GM18502 (cell line): ENCODE data around the gene FOXL3.

Source experiments
- ATAC-seq: cut with Tn5 transposase; IDR thresholded peaks from one replicate; pipeline ENCODE4 v1.9.1; 2021; ENCODE audit warnings: mild to moderate bottlenecking; ENCODE audit not compliant: unreplicated experiment, poor library complexity

The FOXL3 gene

DNA sequence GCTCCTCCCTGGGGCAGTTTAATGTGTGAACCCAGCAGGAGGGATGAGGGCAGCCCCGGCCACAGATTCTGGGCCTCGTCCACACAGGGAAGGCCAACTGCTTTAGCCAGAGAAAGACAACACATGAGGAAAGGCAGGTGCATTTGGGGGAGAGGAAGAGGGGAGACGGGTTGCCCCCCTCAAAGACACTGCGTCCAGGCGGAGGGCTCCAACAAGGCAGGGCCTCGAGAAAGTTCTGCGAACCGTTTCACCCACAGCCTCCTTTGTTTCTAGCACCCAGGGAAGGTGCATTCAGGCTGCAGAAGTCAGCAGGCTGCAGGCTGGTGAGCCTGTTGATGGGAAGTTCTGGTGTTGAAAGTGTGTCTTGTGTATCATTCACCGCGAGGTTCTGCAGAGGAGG lies 10.1 kb downstream of the FOXL3 start:
- no peak for ATAC-seq

DNA sequence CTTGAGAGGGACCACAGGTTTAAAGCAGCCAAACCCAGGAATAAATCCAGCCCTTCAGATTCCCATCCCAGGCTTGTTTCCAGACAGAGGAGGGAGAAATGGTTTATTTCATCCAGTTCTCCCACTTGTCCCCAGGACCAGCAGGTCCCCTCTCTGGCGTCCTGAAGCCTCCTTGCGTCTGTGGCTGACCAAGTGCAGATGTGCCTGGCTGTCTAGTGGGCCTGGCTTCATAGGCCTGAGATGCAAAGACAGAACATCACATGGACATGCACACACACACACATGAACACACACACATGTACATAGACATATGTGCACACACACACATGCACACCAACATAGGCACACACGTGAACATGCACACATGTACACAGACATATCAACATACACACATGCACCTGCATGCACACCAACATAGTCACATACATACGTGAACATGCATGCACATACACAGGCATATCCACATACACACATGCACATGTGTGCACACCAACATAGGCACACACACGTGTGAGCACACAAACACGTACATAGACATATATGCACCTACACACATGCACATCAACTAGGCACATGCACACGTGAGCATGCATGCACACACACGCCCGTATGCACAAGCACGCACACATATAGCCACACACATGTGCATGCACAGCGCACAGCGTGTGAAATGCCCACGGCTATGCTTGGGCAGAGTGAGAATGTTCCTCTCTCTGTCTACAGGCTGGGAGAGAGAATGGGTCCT lies 10.7 kb downstream of the FOXL3 start:
- ATAC-seq: no peak

DNA sequence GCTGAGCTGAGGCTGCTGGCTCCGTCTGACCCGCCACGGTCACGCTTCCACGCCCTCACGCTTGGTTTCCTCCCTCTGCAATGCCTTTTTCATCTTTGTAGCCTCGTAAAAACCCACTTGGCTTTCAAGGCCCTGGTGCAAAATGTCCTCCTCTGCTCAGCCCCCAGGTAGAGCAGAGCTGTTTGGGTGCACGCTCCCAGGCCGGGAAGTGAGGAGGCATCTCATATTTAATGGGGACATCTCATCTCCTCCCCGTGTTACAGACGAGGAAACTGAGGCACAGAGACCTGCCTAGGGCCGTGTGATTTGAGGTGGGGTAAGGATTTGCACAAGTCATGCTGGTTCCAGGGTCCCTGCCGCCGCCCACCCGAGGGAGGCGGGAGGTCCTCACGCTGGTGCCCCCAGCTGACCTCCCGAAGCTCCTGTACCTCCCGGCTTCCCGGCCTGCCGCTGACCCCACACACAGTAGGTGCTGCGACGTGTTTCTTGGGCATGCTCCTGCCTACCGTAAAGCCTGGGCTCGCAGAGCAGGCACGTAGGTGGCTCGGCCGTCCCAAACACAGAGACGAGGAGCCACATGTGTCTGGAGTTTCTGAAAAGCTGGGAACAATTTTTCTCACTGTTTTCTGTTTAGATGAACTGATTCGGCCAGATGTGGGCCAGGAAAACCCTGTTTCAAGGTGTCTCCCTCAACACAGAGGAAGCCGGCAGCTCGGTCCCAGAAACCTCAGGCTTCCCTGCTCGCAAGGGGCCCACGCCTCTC lies 11.5 kb downstream of the FOXL3 start:
- ATAC-seq: no peak

DNA sequence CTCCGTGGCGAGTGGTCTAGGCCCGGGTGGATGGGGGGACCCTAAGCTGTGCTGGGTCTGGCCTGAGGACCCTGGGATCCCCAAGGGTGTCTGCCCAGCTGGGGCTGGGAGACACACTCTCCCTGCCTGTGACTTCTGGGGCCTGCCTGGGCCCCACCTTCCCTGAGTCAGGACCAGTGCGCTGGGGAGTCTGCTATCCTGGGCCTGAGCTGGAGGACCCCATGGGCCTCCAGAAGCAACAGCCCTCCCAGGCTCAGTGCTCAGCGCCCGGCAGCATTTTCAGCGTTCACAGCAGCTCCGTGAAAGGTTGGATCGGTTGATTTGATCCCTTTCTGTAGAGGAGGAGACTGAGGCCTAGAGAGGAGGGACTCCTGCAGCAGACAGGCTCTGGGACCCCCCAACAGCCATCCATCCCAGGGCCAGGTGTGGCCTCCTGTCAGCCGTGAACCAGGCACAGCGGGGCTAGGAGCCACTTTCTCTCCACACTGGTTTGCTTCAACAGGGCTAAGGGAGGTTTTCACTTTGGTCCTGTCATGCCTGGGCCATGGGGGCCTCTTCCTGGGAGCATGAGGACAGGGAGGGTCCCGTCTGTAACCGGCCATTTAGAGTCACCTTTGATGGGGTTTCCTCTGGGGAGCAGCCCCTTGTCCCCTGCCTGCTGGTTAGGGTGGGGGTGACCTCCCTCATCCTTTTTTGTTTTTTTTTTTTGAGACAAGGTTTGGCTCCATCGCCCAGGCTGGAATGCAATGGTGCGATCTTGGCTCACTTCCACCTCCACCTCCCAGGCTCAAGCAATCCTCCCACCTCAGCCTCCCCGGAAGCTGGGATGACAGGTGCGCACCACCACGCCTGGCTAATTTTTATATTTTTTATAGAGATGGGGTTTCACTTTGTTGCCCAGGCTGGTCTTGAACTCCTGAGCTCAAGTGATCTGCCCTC lies 12.4 kb downstream of the FOXL3 start:
- no peak for ATAC-seq

DNA sequence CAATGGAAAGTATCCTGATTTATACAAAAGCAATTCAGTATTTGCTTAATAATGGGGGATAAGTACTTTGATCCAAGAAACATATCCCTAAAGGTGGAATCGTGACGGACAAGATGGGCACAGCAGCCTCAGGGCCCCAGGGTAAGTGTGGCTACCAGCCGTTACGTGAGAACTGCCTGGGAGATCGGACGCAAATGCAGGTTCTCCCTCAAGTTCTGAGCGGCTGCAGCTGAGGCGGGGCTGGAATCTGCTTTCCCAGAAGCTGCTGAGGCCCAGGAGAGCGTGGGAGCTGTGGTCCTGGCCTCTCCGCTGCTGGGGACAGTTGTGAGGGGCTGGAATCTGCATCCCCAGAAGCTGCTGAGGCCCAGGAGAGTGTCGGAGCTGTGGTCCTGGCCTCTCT lies 13.5 kb downstream of the FOXL3 start:
- no peak for ATAC-seq

DNA sequence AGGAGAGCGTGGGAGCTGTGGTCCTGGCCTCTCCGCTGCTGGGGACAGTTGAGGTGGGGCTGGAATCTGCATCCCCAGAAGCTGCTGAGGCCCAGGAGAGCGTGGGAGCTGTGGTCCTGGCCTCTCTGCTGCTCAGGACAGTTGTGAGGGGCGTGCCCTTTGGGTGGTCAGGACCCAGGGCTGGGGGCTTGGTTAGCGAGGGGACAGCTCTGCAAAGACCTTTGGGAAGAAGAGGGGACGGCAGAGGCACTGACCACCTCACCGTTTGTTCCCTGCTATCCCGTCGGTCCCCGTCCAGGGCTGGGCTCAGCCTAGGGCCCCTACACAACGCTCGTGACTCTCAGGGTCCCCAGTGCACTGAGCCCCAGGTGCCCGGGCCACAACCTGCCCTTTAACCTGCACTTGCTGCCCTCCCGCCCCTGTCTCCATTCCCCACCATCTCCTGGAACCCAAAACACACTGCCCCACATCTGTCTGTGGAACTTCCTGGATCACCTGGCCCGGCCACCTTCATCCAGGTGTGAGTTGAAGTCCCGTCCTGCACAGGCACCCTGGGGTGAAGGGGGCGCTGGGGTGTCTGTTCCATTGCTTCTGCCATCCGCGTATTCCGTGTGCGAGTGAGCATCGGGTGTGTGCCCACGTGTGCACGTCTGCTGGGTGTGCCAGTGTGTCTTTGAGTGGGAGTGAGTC lies 14.1 kb downstream of the FOXL3 start:
- ATAC-seq: no peak

DNA sequence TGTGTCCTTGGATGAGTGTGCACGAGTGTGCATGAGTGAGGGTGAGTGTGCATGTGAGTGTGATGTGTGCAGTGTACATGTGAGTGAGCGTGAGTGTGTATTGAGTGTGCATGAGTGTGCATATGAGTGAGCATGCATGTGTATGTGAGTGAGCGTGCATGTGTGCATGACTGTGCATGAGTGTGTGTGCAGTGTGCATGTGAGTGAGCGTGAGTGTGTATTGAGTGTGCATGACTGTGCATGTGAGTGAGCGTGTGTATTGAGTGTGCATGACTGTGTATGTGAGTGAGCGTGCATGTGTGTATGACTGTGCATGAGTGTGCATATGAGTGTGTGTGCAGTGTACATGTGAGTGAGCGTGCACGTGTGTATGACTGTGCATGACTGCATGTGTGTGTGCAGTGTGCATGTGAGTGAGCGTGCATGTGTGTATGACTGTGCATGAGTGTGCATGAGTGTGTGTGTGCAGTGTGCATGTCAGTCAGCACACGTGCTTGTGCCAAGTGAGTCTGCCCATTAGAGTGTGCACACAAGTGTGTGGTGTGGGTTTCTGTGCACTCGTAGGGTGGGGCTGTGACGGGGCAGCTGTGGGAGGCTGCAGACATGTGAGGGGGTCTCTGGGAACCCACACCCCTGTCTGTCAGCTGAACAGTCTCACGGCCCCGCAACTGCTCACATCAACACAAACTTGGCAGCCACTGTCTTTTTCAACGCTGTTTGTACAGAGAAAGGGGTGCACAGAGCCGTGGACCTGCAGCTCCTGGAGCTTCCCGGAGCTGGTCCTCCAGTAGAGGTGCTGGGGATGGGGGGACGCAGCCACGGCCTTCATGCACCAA lies 14.8 kb downstream of the FOXL3 start:
- ATAC-seq: no peak

DNA sequence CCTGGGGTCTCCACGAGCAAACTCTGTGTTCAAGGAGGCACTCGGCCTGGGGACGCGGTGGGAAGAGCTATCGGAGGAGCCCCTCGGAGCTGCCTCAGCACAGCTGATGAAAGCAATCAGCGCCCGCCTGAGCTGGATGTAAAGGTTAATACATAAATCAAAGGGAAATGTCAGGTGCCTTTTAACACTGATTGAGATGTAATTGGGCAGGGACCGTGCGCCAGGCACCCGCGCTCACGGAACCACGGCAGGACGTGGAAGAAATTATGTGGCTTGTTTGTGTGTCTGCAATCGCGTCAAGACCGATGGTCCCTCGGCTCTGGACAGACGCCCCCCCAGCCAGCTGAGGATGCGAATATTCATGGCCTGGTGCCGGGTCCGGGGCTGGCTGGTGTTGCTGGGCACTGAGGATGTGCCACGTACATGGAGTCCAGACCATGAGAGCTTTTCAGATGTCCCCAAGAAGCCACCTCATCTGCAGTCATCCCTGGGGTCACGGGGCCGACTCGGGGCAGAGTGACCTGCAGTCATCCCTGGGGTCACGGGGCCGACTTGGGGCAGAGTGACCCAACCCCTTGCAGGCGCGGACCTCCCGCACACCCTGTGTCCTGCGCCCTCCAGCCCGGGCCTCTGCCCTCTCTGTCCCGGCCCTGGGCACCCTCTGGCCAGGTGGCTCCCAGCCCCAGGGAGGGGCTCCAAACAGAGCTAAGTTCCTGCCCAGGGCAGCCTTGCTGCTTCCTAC lies 15.6 kb downstream of the FOXL3 start:
- ATAC-seq: no peak

DNA sequence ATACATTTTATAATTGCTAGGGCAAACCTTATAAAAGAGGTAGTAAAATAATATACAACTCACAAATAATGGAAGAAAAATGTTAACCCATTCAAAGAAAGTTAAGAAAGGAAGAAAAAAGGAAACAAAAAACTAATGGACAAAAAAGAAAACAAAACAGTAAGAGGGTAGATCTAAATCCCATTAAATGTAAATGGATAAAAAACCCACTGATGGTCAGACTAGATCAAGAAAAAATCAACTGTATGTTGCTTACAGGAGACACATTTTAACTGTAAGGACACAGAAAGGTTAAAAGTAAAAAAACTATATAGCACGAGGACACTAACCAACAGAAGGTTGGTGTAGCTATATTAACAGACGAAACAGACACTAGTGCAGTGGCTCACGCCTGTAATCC lies 18.0 kb downstream of the FOXL3 start:
- no peak for ATAC-seq

DNA sequence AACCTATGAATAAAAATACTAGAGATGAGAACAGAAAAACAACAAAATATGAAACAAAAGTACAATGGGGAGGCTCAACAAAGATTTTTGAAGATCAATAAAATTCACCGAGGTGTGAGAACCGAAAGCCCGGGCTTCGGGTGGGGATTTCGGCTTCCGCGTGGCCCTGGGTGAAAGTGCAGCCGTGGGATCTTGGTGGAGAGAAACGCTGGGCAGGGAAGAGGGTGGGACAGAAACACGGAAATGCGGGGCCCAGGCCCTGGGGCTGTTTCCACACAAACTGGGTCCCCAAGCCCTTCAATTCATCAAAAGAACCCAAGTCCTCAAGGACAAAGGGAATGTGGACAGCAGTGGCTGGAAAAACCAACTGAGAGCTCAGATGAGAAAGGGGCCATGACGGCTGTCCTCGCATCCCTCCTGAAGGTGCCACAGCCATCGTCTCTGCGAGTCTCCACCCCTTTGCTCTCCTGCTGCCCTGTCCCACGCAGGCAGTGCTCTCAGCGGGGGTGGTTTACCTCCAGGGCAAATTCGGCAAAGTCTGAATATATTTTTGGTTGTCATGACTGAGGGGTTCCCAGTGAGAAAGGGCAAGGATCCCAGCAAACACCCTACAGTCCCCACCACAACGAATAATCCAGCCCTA lies 19.7 kb downstream of the FOXL3 start:
- ATAC-seq: no peak

DNA sequence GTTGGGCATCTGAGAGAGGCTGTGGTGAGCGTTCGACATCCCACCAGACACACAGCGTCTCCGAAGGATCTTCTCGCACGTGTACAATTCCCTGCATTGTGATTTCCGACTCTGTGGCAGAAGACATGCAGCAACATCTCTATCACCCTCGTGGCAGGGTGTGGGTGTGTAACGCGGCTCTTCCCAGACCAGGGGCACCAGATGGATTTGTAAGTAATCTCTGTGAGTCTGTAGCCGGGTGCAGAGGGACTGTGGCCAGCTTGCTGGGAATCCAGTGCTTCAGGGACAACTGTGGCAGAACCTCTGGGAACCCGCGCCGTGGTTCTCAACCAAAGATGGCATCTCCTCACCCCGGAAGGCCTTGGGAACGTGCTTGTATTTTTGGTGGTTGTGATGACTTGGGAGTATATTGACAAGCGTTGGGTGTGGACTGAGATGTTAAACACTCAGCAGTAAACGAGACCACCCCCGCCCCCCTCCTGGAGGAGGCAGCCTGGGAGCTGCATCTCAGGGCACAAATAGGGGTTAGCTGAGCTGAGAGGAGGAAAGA lies 21.2 kb downstream of the FOXL3 start:
- no peak for ATAC-seq

DNA sequence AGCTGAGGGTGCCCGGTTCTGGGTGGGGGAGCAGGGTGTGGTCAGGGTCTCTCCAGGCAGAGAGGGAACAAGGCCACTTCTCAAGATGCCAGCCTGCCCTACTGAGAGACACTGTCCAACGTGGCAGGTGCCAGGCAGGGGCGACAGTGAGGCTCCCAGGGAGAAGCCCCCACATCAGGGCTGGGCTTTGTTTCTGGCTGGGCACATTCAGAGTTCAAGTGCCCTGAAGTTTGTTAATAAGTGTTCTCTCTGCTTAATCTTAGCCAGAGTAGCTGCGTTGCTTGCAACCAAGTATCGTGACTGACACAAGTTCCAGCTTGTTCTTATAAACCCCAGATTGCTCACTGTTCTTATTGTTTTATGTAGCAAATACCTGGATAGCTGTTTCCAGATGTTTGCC lies 21.8 kb downstream of the FOXL3 start:
- no peak for ATAC-seq

DNA sequence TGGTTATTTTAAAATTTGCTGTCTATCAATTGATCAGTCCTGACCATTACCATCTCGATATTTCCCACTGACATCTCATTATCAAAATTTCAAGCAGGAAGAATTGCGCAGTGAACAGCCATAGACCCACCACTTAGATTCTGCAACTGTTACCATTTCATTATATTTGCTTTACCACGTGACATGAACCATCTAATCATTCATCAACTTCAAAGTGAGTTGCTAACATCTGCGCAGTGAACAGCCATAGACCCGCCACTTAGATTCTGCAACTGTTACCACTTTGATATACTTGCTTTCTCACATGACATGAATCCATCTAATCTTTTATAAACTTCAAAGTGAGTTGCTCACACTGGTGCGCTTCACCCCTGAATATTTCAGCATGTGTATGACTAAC lies 22.5 kb downstream of the FOXL3 start:
- ATAC-seq: no peak

DNA sequence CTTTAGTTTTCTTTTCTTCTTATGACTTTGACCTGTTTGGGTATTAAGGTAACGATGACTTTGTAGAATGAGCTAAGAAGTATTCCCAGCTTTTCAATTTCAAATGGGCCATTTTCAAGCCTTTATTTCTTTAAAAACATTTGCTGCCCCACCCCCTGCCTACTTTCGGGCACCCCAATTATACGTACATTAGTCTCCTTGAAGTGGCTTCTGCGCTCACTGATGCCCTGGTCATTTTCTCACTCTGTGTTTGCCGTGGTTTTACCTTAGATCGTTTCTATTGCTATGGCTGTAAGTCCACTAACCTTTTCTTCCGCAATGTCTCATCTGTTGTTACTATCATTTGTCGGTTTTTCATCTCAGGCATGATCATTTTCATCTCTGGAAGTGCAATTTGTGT lies 24.9 kb downstream of the FOXL3 start:
- ATAC-seq: no peak

DNA sequence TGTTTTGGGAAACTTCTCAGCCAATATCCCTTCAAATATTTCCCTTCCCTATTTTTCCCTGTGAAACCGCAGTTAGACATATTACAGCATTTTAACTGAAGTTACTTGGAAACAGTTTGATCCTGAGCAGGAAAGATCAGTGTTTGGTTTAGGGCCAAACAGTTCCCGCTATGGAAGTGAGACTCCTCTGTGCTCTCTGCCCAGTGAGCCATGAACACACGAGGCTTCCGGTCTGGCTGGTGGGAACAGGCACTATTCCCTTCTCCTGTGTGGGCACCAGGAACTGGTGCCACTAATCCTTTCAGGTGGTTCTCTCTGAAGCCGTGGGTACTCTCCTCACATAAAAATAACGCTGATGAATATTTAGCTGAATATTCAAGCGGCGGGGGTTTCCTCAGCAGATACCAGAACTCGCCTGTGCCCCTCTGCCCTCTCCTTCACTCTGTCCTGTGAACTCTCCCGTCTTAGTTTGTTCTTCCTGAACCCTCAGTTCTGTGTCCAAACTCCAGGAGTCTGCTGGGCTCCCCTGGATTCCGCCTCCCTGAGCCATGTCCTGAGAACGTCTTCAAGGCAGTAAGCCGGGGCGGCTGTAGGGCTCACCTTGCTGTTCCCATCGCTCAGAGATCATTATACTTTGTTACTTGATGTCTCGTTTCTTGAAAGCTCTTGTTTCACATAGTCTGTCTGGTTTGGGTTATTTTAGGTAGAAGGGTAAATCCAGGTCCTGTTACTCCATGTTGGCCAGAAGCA lies 25.7 kb downstream of the FOXL3 start:
- ATAC-seq: no peak

DNA sequence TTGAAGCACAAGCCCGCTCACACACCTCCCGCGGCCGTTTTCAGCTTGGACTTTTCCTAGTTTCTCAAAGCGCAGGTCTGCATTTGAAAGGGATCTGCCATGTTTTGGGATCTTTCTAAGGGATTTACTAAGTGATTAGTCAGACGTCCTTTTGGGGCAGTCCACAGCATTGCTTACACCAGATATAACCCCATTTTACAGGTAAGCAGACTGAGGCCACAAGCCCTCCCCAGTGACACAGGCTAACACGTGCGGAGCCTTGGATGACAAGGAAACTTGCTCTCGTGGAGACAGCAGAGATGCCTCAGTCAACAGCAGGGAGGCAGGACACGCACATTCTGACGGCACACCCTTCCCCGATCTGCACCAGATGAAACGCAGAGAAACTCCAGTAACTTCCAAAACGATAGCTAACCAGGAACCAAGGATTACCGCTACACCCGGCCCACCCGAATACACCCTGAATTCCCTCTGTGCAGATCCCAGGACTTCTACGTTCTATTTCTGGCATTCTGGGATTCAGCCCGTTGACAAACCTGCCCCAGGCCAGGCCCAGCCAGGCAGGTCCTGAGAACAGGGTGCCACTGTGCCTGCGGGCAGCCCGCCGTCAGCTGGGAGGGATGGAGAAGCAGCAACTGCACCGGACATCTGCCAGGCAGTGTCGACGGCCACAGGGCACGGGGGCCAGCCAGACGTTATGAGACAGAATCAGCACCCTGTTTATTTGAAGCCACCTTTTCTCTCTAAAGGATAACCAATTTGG lies 27.9 kb downstream of the FOXL3 start:
- ATAC-seq: no peak

DNA sequence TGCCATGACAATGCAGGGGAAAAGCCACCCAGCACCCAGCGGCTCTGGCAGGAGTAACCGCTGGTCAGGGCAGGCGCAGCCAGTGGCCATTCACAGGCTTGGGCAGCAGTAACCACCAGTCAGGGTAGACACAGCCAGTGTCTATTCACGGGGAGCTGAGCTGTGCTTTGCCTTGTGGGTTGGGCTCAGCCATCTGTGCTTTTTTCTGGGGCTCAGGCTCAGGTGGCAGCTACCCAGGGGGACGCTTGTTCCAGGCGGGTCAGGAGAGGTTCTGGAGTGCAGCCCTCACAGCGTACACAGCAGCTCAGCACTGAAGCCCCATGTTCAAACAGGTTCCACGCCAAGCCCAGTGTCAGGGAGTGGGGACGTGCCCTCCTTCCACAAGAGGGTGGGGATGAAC lies 28.5 kb downstream of the FOXL3 start:
- ATAC-seq: no peak
